ENCODE data around the gene GAMT. TPM values are rescaled to one million over a fixed set of nuclear protein-coding genes. Genes with fewer than 3 reads are reported as not detected.

The GAMT gene
- total and polyA plus RNA-seq, 2 of the 13 experiments (the other 11 are each of a cell fraction or from before 2014, with no cell fraction given), result 115 to 124 TPM

DNA sequence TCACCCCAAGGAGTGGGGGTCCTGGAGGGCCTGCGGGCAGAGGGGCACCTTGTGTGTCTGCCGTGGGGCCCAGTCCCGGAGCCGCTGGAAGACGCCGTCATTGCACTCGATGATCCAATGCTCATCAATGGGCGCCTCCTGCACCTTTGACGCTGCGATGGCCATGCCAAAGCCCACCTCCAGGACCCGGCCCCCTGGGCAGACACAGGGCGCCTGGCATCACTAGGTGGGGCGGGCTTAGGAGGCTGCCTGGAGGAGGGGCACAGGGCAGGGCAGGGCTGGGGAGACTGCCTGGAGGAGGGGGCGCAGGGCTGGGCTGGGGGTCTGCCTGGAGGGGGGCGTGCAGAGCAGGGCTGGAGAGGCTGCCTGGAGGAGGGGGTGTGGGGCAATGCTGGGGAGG, 1.6 kb downstream of the GAMT start:
- no peak for FAIRE-seq
- peak overlapping the region; percentile 70 to 91 (median 78); a peak in 2 of 6 replicates for H3K4me3 ChIP-seq (replicated peaks in 1 of 3; ENCODE audit: insufficient read depth in 1 of 3, low read depth in 2 of 3, low read length in 3 of 3)
- no peaks in the 10 kb centered on the region for H3K79me2 ChIP-seq (ENCODE audit: insufficient read depth, low read length)
- ChIA-PET CTCF (ENCODE audit: low intra/inter-chr PET ratio, low total read pairs) (no interaction called here), POLR2A (no interaction called here)
- peak overlapping the region; percentile 85 for H3K27ac ChIP-seq (ENCODE audit: extremely low read length, insufficient read depth, low read length)
- H3K36me3 ChIP-seq (replicated peaks in 1 of 2; ENCODE audit: control insufficient read depth in 1 of 2, insufficient read depth in 2 of 2, low read length in 2 of 2), result 0 out of 5 replicates have a peak, but pooled peaks cover 0 to 2% of the 10 kb centered on the region in 2 experiments
- peak overlapping the region; percentile 75; the same call in 1 of the 2 replicates for H3K9ac ChIP-seq (ENCODE audit: insufficient read depth, low read depth, low read length)
- no peak for DNase-seq (ENCODE audit: low spot score)
- H3K4me2 ChIP-seq (ENCODE audit: low read depth, low read length), result peak overlapping the region; percentile 98
- no peaks in the 10 kb centered on the region for H4K20me1 ChIP-seq (ENCODE audit: insufficient read depth, low read length)
- TF ChIP-seq AGO2 (optimal IDR thresholded peaks at IDR 0.05; ENCODE audit: low read depth, low read length) (peak; percentile 35), ATF1 (CRISPR knock-in tag; IDR thresholded peaks at IDR 0.05) (no peak), RBFOX2 (IDR thresholded peaks at IDR 0.05; ENCODE audit: low read depth, low read length) (peak; percentile 66; the same call in 1 of the 2 replicates), ATF7 (IDR thresholded peaks at IDR 0.05) (no peak), ATF7 (CRISPR knock-in tag; IDR thresholded peaks at IDR 0.05) (no peak), TAF15 (IDR thresholded peaks at IDR 0.05; ENCODE audit: low read depth, low read length, poor library complexity, severe bottlenecking) (peak; percentile 11), PHF5A (CRISPR knock-in tag; IDR thresholded peaks at IDR 0.05; ENCODE audit: low read depth, unreplicated experiment) (no peak), ZBTB20 (CRISPR knock-in tag; IDR thresholded peaks at IDR 0.05; ENCODE audit: borderline replicate concordance, low read depth) (0 out of 2 replicates have a peak, but pooled peaks have one; percentile 17)
- TF ChIP-seq, protein P1, sequence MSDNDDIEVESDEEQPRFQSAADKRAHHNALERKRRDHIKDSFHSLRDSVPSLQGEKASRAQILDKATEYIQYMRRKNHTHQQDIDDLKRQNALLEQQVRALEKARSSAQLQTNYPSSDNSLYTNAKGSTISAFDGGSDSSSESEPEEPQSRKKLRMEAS (IDR thresholded peaks at IDR 0.05), result no peak
- intact Hi-C loops (cut with micrococcal nuclease; ENCODE audit: unreplicated experiment), result no loop called here
- H3K9me3 ChIP-seq (ENCODE audit: low read length), result no peaks in the 10 kb centered on the region
- H3K4me1 ChIP-seq (ENCODE audit: insufficient read depth, low read length), result peaks cover 53% of the 10 kb centered on the region
- ATAC-seq, result no peak
- in situ Hi-C loops (cut with HindIII; ENCODE audit: extremely low pct_ligation_motif_present, low pct_unique_long_range_greater_than_20kb), result no loop called here
- H2AFZ ChIP-seq (ENCODE audit: low read length), result no peak overlapping the region
- H3K27me3 ChIP-seq (ENCODE audit: control insufficient read depth in 1 of 2, insufficient read depth in 2 of 2, low read length in 2 of 2), result no peaks in the 10 kb centered on the region
- WGBS (ENCODE audit: low lambda C conversion rate), result over 99% methylated on average over 9 of the region's 15 CpGs
- BruUV-seq (replicated peaks), result no TSS peak

DNA sequence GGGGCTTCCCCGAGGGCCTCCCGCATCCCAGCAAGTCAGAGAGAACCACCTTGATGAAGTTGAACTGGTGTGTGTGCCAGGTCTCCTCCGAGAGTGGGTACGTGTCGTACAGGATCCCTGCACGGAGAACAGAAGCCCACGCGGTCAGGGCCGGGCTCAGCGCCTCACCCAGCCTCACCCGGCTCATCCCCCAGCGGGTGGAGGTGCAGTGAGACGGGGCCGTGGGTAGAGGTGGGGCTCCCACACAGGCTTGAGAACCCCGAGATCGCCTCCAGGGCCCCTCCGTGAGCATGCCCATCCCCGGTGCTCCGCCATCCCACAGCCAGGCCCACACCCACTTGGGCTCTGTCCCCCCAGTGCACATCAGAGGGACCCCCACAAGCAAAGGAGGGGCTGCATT, 2.3 kb downstream of the GAMT start:
- Histone ChIP-seq H3K4me3 (replicated peaks in 1 of 3; ENCODE audit: insufficient read depth in 1 of 3, low read depth in 2 of 3, low read length in 3 of 3) (no peak overlapping the region), H3K9me3 (ENCODE audit: low read length) (no peaks in the 10 kb centered on the region), H3K9ac (ENCODE audit: insufficient read depth, low read depth, low read length) (no peak overlapping the region), H3K4me2 (ENCODE audit: low read depth, low read length) (no peak overlapping the region), H4K20me1 (ENCODE audit: insufficient read depth, low read length) (no peaks in the 10 kb centered on the region), H3K36me3 (replicated peaks in 1 of 2; ENCODE audit: control insufficient read depth in 1 of 2, insufficient read depth in 2 of 2, low read length in 2 of 2) (0 out of 5 replicates have a peak, but pooled peaks cover 0 to 2% of the 10 kb centered on the region in 2 experiments), H3K27ac (ENCODE audit: extremely low read length, insufficient read depth, low read length) (peak overlapping the region; percentile 85), H3K4me1 (ENCODE audit: insufficient read depth, low read length) (peaks cover 60% of the 10 kb centered on the region), H3K27me3 (ENCODE audit: control insufficient read depth in 1 of 2, insufficient read depth in 2 of 2, low read length in 2 of 2) (no peaks in the 10 kb centered on the region), H3K79me2 (ENCODE audit: insufficient read depth, low read length) (no peaks in the 10 kb centered on the region), H2AFZ (ENCODE audit: low read length) (no peak overlapping the region)
- BruUV-seq (replicated peaks), result no TSS peak
- 99% methylated on average over 11 of the region's 19 CpGs for WGBS (ENCODE audit: low lambda C conversion rate)
- no peak for ATAC-seq
- DNase-seq (ENCODE audit: low spot score), result no peak
- CTCF ChIA-PET (ENCODE audit: low intra/inter-chr PET ratio, low total read pairs), result no interaction called here
- FAIRE-seq, result no peak
- TF ChIP-seq RBFOX2 (IDR thresholded peaks at IDR 0.05; ENCODE audit: low read depth, low read length) (peak; percentile 67; the same call in 1 of the 2 replicates), HOXD1 (CRISPR knock-in tag; IDR thresholded peaks at IDR 0.05) (no peak), AGO2 (optimal IDR thresholded peaks at IDR 0.05; ENCODE audit: low read depth, low read length) (peak; percentile 78)
- TF ChIP-seq, protein P2, sequence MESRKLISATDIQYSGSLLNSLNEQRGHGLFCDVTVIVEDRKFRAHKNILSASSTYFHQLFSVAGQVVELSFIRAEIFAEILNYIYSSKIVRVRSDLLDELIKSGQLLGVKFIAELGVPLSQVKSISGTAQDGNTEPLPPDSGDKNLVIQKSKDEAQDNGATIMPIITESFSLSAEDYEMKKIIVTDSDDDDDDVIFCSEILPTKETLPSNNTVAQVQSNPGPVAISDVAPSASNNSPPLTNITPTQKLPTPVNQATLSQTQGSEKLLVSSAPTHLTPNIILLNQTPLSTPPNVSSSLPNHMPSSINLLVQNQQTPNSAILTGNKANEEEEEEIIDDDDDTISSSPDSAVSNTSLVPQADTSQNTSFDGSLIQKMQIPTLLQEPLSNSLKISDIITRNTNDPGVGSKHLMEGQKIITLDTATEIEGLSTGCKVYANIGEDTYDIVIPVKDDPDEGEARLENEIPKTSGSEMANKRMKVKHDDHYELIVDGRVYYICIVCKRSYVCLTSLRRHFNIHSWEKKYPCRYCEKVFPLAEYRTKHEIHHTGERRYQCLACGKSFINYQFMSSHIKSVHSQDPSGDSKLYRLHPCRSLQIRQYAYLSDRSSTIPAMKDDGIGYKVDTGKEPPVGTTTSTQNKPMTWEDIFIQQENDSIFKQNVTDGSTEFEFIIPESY (CRISPR knock-in tag; IDR thresholded peaks at IDR 0.05), result peak; percentile 28; the same call in 1 of the 2 replicates
- intact Hi-C loops (cut with micrococcal nuclease; ENCODE audit: unreplicated experiment), result no loop called here
- in situ Hi-C loops (cut with HindIII; ENCODE audit: extremely low pct_ligation_motif_present, low pct_unique_long_range_greater_than_20kb), result no loop called here
- POLR2A ChIA-PET, result no interaction called here

Measured in HepG2 (cell line).